ENCODE data around the gene DHX35.

DNA sequence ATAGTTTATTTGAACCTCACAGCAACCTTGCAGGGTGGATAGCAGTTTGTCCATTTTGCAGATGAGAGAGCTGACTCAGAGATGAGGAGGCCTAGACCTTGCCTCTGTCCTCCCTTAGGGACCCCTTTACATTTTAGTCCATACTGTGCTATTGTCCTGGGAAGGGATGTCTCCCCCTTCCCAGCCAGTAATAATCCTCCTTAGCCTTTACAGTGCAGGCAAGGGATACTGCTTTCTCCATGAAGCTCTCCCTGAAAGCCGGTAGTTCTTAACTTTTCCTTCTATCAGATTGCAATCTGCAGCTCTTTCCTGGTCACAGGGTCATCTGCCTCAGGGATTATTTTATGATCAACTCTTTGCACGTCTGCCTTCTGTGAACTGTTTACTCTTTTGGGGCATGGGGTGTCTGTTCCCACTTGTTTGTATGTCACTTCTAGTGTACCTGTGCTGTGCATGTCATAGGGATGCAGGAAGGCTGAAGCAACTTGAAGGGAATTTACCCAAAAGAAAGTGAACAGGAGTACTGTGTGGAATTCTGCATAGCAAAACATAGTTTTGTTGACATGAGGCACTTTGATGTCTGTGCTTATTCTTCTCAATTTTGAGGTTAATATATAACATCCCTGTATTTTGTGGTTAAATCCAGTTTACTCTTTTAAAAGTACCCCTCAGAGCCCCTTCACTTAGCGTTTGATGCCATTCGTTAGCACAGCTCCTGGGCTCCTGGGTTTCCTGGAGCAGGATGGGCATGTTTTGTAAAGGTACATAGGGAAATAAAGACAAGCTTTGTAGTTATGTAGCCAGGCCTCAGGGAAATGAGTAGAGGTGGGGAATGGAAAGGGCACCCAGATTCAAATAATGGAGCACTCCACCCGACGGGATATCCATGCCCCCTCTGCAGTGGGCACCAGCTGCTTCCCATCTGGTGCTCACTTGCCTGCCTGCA lies 38.1 kb downstream of the DHX35 start:
- TF ChIP-seq, protein P1, sequence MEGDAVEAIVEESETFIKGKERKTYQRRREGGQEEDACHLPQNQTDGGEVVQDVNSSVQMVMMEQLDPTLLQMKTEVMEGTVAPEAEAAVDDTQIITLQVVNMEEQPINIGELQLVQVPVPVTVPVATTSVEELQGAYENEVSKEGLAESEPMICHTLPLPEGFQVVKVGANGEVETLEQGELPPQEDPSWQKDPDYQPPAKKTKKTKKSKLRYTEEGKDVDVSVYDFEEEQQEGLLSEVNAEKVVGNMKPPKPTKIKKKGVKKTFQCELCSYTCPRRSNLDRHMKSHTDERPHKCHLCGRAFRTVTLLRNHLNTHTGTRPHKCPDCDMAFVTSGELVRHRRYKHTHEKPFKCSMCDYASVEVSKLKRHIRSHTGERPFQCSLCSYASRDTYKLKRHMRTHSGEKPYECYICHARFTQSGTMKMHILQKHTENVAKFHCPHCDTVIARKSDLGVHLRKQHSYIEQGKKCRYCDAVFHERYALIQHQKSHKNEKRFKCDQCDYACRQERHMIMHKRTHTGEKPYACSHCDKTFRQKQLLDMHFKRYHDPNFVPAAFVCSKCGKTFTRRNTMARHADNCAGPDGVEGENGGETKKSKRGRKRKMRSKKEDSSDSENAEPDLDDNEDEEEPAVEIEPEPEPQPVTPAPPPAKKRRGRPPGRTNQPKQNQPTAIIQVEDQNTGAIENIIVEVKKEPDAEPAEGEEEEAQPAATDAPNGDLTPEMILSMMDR (conservative IDR thresholded peaks at IDR 0.05; ENCODE audit: low read length) = no peak
- TF ChIP-seq EZH2phosphoT487 (IDR thresholded peaks at IDR 0.05; ENCODE audit: borderline replicate concordance) = no peak

All from Loucy (cell line).